ENCODE data around the gene UQCC3.

The UQCC3 gene

GRCh38 chr11:62680825-62681240, 9.4 kb downstream of the UQCC3 start:
- TF ChIP-seq FOXP2 (optimal IDR thresholded peaks at IDR 0.05; ENCODE audit: borderline replicate concordance, extremely low read depth, extremely low read length, insufficient read depth) (no peak), REST (IDR thresholded peaks at IDR 0.05; ENCODE audit: insufficient read depth in 1 of 2, low read depth in 2 of 2, low read length in 2 of 2) (no peak), TAF1 (IDR thresholded peaks at IDR 0.05; ENCODE audit: borderline replicate concordance, insufficient read depth, low read length) (no peak), POLR2AphosphoS5 (IDR thresholded peaks at IDR 0.05; ENCODE audit: low read depth, low read length) (no peak), SIN3A (IDR thresholded peaks at IDR 0.05; ENCODE audit: borderline replicate concordance, insufficient read depth, low read length) (no peak)

- TF ChIP-seq SIN3A (IDR thresholded peaks at IDR 0.05; ENCODE audit: borderline replicate concordance, insufficient read depth, low read length): no peak
- no peak for TF ChIP-seq FOXP2 (optimal IDR thresholded peaks at IDR 0.05; ENCODE audit: borderline replicate concordance, extremely low read depth, extremely low read length, insufficient read depth)
- no peak for TF ChIP-seq TAF1 (IDR thresholded peaks at IDR 0.05; ENCODE audit: borderline replicate concordance, insufficient read depth, low read length)
- no peak for TF ChIP-seq REST (IDR thresholded peaks at IDR 0.05; ENCODE audit: insufficient read depth in 1 of 2, low read depth in 2 of 2, low read length in 2 of 2)
- TF ChIP-seq POLR2AphosphoS5 (IDR thresholded peaks at IDR 0.05; ENCODE audit: low read depth, low read length): no peak
Measured at GRCh38 chr11:62682518-62682917, 11.0 kb downstream of the UQCC3 start.

GRCh38 chr11:62687508-62688396, 16.3 kb downstream of the UQCC3 start:
- TF ChIP-seq REST (IDR thresholded peaks at IDR 0.05; ENCODE audit: insufficient read depth in 1 of 2, low read depth in 2 of 2, low read length in 2 of 2) (no peak), POLR2AphosphoS5 (IDR thresholded peaks at IDR 0.05; ENCODE audit: low read depth, low read length) (no peak), FOXP2 (optimal IDR thresholded peaks at IDR 0.05; ENCODE audit: borderline replicate concordance, extremely low read depth, extremely low read length, insufficient read depth) (no peak), TAF1 (IDR thresholded peaks at IDR 0.05; ENCODE audit: borderline replicate concordance, insufficient read depth, low read length) (no peak), SIN3A (IDR thresholded peaks at IDR 0.05; ENCODE audit: borderline replicate concordance, insufficient read depth, low read length) (no peak)

GRCh38 chr11:62688491-62688890, 17.0 kb downstream of the UQCC3 start:
- TF ChIP-seq POLR2AphosphoS5 (IDR thresholded peaks at IDR 0.05; ENCODE audit: low read depth, low read length): no peak
- TF ChIP-seq REST (IDR thresholded peaks at IDR 0.05; ENCODE audit: insufficient read depth in 1 of 2, low read depth in 2 of 2, low read length in 2 of 2): no peak
- no peak for TF ChIP-seq FOXP2 (optimal IDR thresholded peaks at IDR 0.05; ENCODE audit: borderline replicate concordance, extremely low read depth, extremely low read length, insufficient read depth)
- no peak for TF ChIP-seq SIN3A (IDR thresholded peaks at IDR 0.05; ENCODE audit: borderline replicate concordance, insufficient read depth, low read length)

Data from PFSK-1 (cell line).